Endothelial cell (in vitro differentiated cells): ENCODE data around the gene POLD2. TPM values are rescaled to one million over a fixed set of nuclear protein-coding genes. Genes with fewer than 3 reads are reported as not detected.

Source experiments
- DNase-seq: peaks from one replicate; pipeline ENCODE4 v3.0.0; 2021; ENCODE audit warnings: low spot score
- H3K27ac Mint-ChIP-seq: one replicate; pipeline ENCODE4 v1.8.0; 2021; ENCODE audit warnings: mixed read lengths, inconsistent platforms; ENCODE audit not compliant: unreplicated experiment
- H3K27me3 Mint-ChIP-seq: one replicate; pipeline ENCODE4 v1.8.0; 2021; ENCODE audit warnings: mild to moderate bottlenecking, moderate library complexity, mixed read lengths, inconsistent platforms; ENCODE audit not compliant: unreplicated experiment
- H3K36me3 Mint-ChIP-seq: one replicate; pipeline ENCODE4 v1.8.0; 2021; ENCODE audit warnings: mild to moderate bottlenecking, low read depth, mixed read lengths, inconsistent platforms; ENCODE audit not compliant: unreplicated experiment
- H3K4me1 Mint-ChIP-seq: one replicate; pipeline ENCODE4 v1.8.0; 2021; ENCODE audit warnings: mild to moderate bottlenecking, mixed read lengths, inconsistent platforms; ENCODE audit not compliant: unreplicated experiment
- H3K4me3 Mint-ChIP-seq: one replicate; pipeline ENCODE4 v1.8.0; 2021; ENCODE audit warnings: mild to moderate bottlenecking, mixed read lengths, inconsistent platforms; ENCODE audit not compliant: unreplicated experiment
- H3K9me3 Mint-ChIP-seq: one replicate; pipeline ENCODE4 v1.8.0; 2021; ENCODE audit warnings: mixed read lengths, inconsistent platforms; ENCODE audit not compliant: unreplicated experiment
- total RNA-seq: library from RNA; stranded (reverse); fragmentation: NEBNext Ultra II Directional; extraction: Animal tissue kit (Norgen Biotek cat#: 25700); gene quantifications from one replicate; pipeline ENCODE4 v1.2.1, GENCODE V29; 2021; ENCODE audit not compliant: unreplicated experiment
- TF ChIP-seq, protein P1 (sequence below): fragments of 200-600 bp; sonication (generic); IDR thresholded peaks from one replicate; pipeline ENCODE4 v1.5.0; 2021; ENCODE audit warnings: antibody characterized with exemption; ENCODE audit not compliant: unreplicated experiment

POLD2 gene
- total RNA-seq, 1 donor from 2014 or later: 39.9 TPM

GRCh38 chr7:44112997-44113763 is 10.2 kb downstream of the POLD2 start:
- TF ChIP-seq, protein P1, sequence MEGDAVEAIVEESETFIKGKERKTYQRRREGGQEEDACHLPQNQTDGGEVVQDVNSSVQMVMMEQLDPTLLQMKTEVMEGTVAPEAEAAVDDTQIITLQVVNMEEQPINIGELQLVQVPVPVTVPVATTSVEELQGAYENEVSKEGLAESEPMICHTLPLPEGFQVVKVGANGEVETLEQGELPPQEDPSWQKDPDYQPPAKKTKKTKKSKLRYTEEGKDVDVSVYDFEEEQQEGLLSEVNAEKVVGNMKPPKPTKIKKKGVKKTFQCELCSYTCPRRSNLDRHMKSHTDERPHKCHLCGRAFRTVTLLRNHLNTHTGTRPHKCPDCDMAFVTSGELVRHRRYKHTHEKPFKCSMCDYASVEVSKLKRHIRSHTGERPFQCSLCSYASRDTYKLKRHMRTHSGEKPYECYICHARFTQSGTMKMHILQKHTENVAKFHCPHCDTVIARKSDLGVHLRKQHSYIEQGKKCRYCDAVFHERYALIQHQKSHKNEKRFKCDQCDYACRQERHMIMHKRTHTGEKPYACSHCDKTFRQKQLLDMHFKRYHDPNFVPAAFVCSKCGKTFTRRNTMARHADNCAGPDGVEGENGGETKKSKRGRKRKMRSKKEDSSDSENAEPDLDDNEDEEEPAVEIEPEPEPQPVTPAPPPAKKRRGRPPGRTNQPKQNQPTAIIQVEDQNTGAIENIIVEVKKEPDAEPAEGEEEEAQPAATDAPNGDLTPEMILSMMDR: no peak
- Mint-ChIP-seq H3K4me1 (no peaks in the 10 kb centered on the region), H3K36me3 (peaks cover 8% of the 10 kb centered on the region), H3K9me3 (no peaks in the 10 kb centered on the region), H3K4me3 (no peak overlapping the region), H3K27me3 (peaks cover 12% of the 10 kb centered on the region), H3K27ac (no peak overlapping the region)
- no peak for DNase-seq

- TF ChIP-seq, protein P1: no peak
- Mint-ChIP-seq H3K4me3 (no peak overlapping the region), H3K27me3 (peaks cover 8% of the 10 kb centered on the region), H3K36me3 (peaks cover 8% of the 10 kb centered on the region), H3K27ac (no peak overlapping the region), H3K4me1 (no peaks in the 10 kb centered on the region), H3K9me3 (no peaks in the 10 kb centered on the region)
- no peak for DNase-seq
Measured at GRCh38 chr7:44112231-44112996, 10.9 kb downstream of the POLD2 start.

DNA sequence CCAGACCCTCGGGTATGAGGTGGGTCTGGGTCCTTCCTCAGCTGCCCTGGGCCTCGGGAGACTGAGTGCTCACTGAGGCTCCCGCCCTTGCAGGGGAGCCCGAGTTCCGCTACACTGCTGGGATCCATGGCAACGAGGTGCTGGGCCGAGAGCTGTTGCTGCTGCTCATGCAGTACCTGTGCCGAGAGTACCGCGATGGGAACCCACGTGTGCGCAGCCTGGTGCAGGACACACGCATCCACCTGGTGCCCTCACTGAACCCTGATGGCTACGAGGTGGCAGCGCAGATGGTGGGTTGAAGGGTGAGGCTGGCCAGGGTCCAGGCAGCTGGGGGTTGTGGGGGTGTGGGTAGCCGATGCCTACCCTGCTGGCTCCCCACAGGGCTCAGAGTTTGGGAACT is 11.6 kb downstream of the POLD2 start:
- Mint-ChIP-seq H3K4me3 (no peak overlapping the region), H3K36me3 (peaks cover 8% of the 10 kb centered on the region), H3K27me3 (peaks cover 5% of the 10 kb centered on the region), H3K27ac (no peak overlapping the region), H3K4me1 (no peaks in the 10 kb centered on the region), H3K9me3 (no peaks in the 10 kb centered on the region)
- TF ChIP-seq, protein P1: no peak
- DNase-seq: no peak

- Mint-ChIP-seq H3K36me3 (peaks cover 8% of the 10 kb centered on the region), H3K27me3 (peaks cover 6% of the 10 kb centered on the region), H3K9me3 (no peaks in the 10 kb centered on the region), H3K4me3 (no peak overlapping the region), H3K27ac (no peak overlapping the region), H3K4me1 (peaks cover under 1% of the 10 kb centered on the region)
- no peak for DNase-seq
- TF ChIP-seq, protein P1: no peak
Measured at GRCh38 chr7:44110719-44111635, 12.4 kb downstream of the POLD2 start.
